Mesothelial cell of epicardium (in vitro differentiated cells): Measurements from ENCODE around the gene SLC38A3. TPM values are rescaled to one million over a fixed set of nuclear protein-coding genes. Genes with fewer than 3 reads are reported as not detected.
"Not testable (repeated sequence)": the region's sequence is repeated elsewhere in the genome, so short reads cannot be mapped to it uniquely, and the experiment has no call there.

Experiments used
- DNase-seq, 2 experiments: peaks; one replicate each; pipeline ENCODE4 v3.0.0; 2021; ENCODE audit warnings: low spot score in 2 of 2; ENCODE audit not compliant: unreplicated experiment in 2 of 2
- H3K27ac Mint-ChIP-seq: 2 replicates; pipeline ENCODE4 v1.8.0; 2021; ENCODE audit warnings: mixed read lengths
- H3K27me3 Mint-ChIP-seq: 2 replicates; pipeline ENCODE4 v1.8.0; 2021; ENCODE audit warnings: low read depth, mixed read lengths
- H3K36me3 Mint-ChIP-seq: 2 replicates; pipeline ENCODE4 v1.8.0; 2021; ENCODE audit warnings: mixed read lengths
- H3K4me1 Mint-ChIP-seq: 2 replicates; pipeline ENCODE4 v1.8.0; 2021; ENCODE audit warnings: mixed read lengths
- H3K4me3 Mint-ChIP-seq: 2 replicates; pipeline ENCODE4 v1.8.0; 2021; ENCODE audit warnings: mild to moderate bottlenecking, moderate library complexity, mixed read lengths
- H3K9me3 Mint-ChIP-seq: 2 replicates; pipeline ENCODE4 v1.8.0; 2021; ENCODE audit warnings: mixed read lengths
- CTCF ChIP-seq: fragments of 200-600 bp; sonication (generic); IDR thresholded peaks from one replicate; pipeline ENCODE4 v1.5.0; 2021; ENCODE audit warnings: antibody characterized with exemption; ENCODE audit not compliant: unreplicated experiment
- total RNA-seq: library from RNA; stranded (reverse); gene quantifications from 3 replicates; pipeline ENCODE4 v1.2.1, GENCODE V29; 2021

SLC38A3 gene
- total RNA-seq, 1 donor from 2014 or later: 1.8 TPM

- peaks cover 41% of the 10 kb centered on the region for H3K27me3 Mint-ChIP-seq
- no peaks in the 10 kb centered on the region for H3K9me3 Mint-ChIP-seq
- H3K36me3 Mint-ChIP-seq: no peaks in the 10 kb centered on the region
- H3K27ac Mint-ChIP-seq: no peak overlapping the region
- no peak overlapping the region for H3K4me3 Mint-ChIP-seq
- peaks cover 1% of the 10 kb centered on the region for H3K4me1 Mint-ChIP-seq
- no peak for DNase-seq
- no peak for TF ChIP-seq CTCF
These were observed 2.4 kb downstream of the SLC38A3 start for GRCh38 chr3:50207359-50208042.

- Mint-ChIP-seq H3K27ac (no peak overlapping the region), H3K4me1 (peaks cover 1% of the 10 kb centered on the region)
- TF ChIP-seq CTCF: no peak
These were observed 3.7 kb downstream of the SLC38A3 start for GRCh38 chr3:50208677-50209344.

GRCh38 chr3:50210176-50210509 lies 5.1 kb downstream of the SLC38A3 start:
- no peak for TF ChIP-seq CTCF
- DNase-seq: no peak
- H3K27ac Mint-ChIP-seq: no peak overlapping the region
- H3K36me3 Mint-ChIP-seq: no peaks in the 10 kb centered on the region
- no peak overlapping the region for H3K4me3 Mint-ChIP-seq
- H3K9me3 Mint-ChIP-seq: no peaks in the 10 kb centered on the region
- peaks cover under 1% of the 10 kb centered on the region for H3K4me1 Mint-ChIP-seq
- peaks cover 25% of the 10 kb centered on the region for H3K27me3 Mint-ChIP-seq

More at GRCh38 chr3:50208677-50209344, 3.7 kb downstream of the SLC38A3 start:
- Mint-ChIP-seq H3K4me3 (no peak overlapping the region), H3K9me3 (no peaks in the 10 kb centered on the region), H3K27me3 (peaks cover 33% of the 10 kb centered on the region), H3K36me3 (no peaks in the 10 kb centered on the region)
- DNase-seq: no peak

GRCh38 chr3:50210510-50211367 lies 5.7 kb downstream of the SLC38A3 start:
- Mint-ChIP-seq H3K27ac (no peak overlapping the region), H3K4me1 (no peaks in the 10 kb centered on the region), H3K36me3 (no peaks in the 10 kb centered on the region), H3K27me3 (peaks cover 20% of the 10 kb centered on the region), H3K4me3 (no peak overlapping the region), H3K9me3 (no peaks in the 10 kb centered on the region)
- DNase-seq: no peak
- TF ChIP-seq CTCF: no peak

GRCh38 chr3:50211368-50211717 lies 6.3 kb downstream of the SLC38A3 start:
- H3K27me3 Mint-ChIP-seq: peaks cover 15% of the 10 kb centered on the region
- not testable (repeated sequence) for DNase-seq, H3K36me3 Mint-ChIP-seq, H3K9me3 Mint-ChIP-seq, H3K4me1 Mint-ChIP-seq, H3K4me3 Mint-ChIP-seq, H3K27ac Mint-ChIP-seq

GRCh38 chr3:50211930-50212329 lies 6.9 kb downstream of the SLC38A3 start:
- H3K27ac Mint-ChIP-seq: no peak overlapping the region
- H3K36me3 Mint-ChIP-seq: no peaks in the 10 kb centered on the region
- no peaks in the 10 kb centered on the region for H3K9me3 Mint-ChIP-seq
- H3K4me1 Mint-ChIP-seq: no peaks in the 10 kb centered on the region
- TF ChIP-seq CTCF: no peak
- H3K27me3 Mint-ChIP-seq: peaks cover 9% of the 10 kb centered on the region
- no peak overlapping the region for H3K4me3 Mint-ChIP-seq
- no peak for DNase-seq
